Measurements from ENCODE around the gene TNFRSF17. TPM values are rescaled to one million over a fixed set of nuclear protein-coding genes. Genes with fewer than 3 reads are reported as not detected.
"Not testable (repeated sequence)": the region's sequence is repeated elsewhere in the genome, so short reads cannot be mapped to it uniquely, and the experiment has no call there.

The TNFRSF17 gene
- not detected in 2 replicates for total RNA-seq

DNA sequence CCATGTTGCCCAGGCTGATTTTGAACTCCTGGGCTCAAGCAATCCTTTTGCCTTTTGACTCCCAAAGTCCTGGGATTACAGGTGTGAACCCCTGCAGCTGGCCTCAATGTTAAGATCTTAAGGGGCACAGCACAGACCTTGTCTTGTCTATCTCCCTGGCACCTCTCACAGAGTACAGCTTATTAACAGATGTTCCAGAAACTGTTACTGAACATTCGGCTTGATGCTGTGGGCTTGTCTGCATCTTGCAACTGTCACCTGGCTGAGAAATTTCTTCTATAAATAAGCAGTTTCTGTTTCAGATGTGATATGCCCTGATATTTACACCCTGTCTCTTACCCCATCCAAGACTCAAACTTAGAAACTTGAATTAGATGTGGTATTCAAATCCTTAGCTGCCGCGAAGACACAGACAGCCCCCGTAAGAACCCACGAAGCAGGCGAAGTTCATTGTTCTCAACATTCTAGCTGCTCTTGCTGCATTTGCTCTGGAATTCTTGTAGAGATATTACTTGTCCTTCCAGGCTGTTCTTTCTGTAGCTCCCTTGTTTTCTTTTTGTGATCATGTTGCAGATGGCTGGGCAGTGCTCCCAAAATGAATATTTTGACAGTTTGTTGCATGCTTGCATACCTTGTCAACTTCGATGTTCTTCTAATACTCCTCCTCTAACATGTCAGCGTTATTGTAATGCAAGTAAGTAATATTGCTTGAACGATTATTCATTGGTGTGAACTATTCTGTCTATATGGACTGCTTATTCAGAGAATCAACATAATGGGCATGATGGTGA lies at the start of gene TNFRSF17:
TSS of gene TNFRSF17 (plus strand) at position 450 of the 791 bp plus-strand sequence. CDS start at position 565, 115 bp downstream.
- H3K4me3 ChIP-seq (ENCODE audit: low read depth, low read length): no peak within 1 kb of the TSS
- DNase-seq (ENCODE audit: low read depth): peak; percentile 28
- TF ChIP-seq, protein P1, sequence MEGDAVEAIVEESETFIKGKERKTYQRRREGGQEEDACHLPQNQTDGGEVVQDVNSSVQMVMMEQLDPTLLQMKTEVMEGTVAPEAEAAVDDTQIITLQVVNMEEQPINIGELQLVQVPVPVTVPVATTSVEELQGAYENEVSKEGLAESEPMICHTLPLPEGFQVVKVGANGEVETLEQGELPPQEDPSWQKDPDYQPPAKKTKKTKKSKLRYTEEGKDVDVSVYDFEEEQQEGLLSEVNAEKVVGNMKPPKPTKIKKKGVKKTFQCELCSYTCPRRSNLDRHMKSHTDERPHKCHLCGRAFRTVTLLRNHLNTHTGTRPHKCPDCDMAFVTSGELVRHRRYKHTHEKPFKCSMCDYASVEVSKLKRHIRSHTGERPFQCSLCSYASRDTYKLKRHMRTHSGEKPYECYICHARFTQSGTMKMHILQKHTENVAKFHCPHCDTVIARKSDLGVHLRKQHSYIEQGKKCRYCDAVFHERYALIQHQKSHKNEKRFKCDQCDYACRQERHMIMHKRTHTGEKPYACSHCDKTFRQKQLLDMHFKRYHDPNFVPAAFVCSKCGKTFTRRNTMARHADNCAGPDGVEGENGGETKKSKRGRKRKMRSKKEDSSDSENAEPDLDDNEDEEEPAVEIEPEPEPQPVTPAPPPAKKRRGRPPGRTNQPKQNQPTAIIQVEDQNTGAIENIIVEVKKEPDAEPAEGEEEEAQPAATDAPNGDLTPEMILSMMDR (IDR thresholded peaks at IDR 0.05; ENCODE audit: insufficient read depth, low read depth, low read length): no peak

DNA sequence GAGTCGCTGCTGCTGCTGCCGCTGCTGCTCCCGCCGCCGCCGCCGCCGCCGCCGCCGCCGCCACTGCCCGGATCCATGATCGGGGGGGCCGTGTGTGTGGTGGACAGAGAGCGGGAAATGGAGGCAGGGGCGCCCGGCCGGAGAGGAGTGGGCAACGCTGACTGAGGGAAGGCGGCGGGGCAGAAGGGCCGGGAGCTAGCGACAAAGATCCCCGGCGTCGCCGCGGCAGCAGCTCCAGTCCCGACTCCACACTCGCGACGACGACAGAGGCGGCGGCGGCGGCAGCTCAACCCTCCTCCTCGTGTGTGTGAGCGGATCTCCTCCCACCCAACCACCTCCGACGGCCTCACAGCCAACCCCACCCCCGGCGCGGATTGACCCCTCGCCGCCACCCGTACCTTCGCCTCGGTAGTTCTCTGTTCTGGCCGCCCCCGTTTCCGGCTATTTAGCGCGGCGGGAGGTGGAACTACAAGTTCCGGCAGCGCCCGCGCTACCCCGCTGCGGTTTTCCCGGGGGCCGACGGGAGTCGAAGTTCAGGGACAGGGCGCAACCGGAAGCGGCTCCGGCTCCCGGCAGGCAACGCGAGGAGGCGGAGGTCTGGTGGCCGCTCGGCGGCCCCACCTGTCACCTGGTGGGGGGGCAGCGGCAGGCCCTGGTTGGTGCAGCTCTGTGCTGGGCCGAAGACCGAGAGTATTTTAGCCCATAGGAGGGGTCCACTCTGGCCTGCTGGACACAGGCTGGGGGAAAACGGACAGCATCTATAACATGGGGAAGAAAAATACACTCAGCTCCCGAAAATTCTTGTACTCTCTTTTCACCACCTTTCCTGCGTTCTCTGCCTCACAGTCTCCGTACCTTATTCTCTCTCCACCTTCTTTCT lies 49.1 kb upstream of the TNFRSF17 start, which contains the start of gene GSPT1:
TSS of gene GSPT1 (minus strand) at position 313 of the 880 bp plus-strand sequence. CDS start at position 77, 236 bp downstream.
- peak within 1 kb of the TSS; percentile 94 for H3K4me3 ChIP-seq (ENCODE audit: low read depth, low read length)
- TF ChIP-seq, protein P1 (IDR thresholded peaks at IDR 0.05; ENCODE audit: insufficient read depth, low read depth, low read length): no peak
- DNase-seq (ENCODE audit: low read depth): peak; percentile 99

DNA sequence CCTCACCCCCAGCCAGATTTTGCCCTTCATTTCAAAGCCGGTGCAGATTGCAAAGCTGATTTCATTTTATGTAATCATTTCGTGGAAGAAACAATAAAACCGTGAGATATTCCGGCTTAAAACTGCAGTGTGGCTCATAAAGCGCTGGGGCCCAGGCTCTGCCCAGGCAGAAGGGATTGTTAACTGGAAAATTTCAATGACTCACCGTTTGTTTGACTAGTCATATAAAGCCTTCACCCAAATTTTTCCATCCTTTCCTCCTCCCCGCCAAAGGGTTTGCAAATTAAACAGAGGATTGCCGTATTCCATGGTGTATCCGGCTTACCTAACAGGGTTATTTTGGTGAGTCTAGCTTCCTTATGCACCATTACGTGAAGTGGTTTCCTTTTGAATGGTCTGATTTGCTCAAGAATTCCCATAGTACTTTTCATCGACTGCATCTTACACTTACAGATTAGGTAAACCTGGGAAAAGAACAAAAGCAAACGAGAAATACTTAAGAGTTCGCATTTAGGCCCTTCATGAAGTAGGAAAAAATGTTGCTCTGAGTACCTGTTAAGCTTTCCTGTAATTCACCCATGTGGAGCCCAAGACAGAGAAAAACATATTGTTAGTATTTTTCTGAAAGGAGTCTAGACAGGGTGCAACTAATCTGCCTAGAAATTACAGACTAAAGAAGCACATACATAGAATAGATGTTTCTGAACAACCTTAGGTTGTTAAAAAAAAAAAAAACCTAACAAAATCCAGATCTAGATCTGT lies 48.3 kb upstream of the TNFRSF17 start:
- peak overlapping the region; percentile 94 for H3K4me3 ChIP-seq (ENCODE audit: low read depth, low read length)
- peak; percentile 91 for DNase-seq (ENCODE audit: low read depth)
- TF ChIP-seq, protein P1 (IDR thresholded peaks at IDR 0.05; ENCODE audit: insufficient read depth, low read depth, low read length): no peak

DNA sequence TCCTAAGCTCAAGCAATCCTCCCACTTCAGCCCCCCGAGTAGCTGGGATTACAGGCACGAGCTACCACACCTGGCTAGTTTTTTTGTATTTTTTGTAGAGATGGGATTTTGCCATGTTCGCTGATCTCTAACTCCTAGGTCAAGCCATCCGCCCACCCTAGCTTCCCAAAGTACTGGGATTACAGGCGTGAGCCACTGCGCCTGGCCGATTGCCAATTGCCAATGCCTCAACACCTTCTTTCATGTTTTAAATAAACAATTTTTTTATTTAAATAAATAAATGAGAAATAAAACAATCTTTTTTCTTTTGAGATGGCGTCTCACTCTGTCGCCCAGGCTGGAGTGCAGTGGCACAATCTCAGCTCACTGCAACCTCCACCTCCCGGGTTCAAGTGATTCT lies 41.0 kb upstream of the TNFRSF17 start:
- not testable (repeated sequence) for H3K4me3 ChIP-seq (ENCODE audit: low read depth, low read length); DNase-seq (ENCODE audit: low read depth)

DNA sequence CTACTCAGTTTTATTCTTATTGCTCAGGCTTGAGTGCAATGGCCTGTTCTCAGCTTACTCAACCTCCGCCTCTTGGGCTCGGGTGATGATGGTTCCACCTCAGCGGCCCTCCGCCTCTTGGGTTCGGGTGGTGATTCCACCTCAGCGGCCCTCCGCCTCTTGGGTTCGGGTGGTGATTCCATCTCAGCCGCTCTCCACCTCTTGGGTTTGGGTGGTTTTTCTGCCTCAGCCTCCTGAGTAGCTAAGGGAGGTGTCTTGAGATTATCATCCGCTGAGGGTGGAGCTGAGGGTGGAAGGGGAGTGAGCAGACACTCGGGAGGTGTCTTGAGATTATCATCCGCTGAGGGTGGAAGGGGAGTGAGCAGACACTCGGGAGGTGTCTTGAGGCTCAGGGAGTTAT lies 37.7 kb upstream of the TNFRSF17 start:
- not testable (repeated sequence) for H3K4me3 ChIP-seq (ENCODE audit: low read depth, low read length); DNase-seq (ENCODE audit: low read depth)

DNA sequence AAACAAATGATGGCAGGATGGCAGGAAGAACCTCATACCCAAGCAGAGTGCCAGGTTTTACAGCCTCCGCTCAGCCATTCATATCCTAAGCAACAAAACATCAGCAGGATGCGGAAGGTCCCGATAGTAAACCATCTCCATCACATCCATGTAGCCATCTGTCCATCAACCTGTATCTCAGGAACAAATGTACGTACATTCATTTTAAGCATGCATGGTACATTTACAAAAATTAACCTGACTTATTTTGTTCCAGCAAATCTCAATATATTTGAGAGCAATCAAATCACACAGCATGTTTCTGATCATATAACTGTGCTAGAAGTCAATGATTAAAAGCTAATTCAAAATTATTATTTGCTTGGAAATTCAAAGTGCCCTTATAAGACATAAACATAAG lies 23.1 kb upstream of the TNFRSF17 start, which contains the start of gene NPIPB2:
TSS of gene NPIPB2 (minus strand) at position 101 of the 400 bp plus-strand sequence. CDS start at position 101, 0 bp downstream.
- not testable (repeated sequence) for H3K4me3 ChIP-seq (ENCODE audit: low read depth, low read length); DNase-seq (ENCODE audit: low read depth)

DNA sequence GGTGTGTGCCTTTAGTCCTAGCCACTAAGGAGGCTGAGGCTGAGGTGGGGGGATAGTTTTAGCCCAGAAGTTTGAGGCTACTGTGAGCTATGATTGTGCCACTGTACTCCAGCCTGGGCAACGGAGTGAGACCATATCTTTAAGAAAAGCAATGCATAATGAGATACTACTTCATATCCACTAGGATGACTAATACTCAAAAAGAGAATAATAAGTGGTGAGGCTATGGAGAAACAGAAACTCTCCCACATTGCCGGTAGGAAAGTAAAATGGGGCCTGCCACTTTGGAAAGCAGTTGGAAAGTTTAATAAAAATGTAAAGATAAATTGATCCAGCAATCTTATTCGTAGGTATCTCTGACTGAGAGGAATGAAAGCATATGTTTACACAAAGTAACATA lies 18.6 kb upstream of the TNFRSF17 start:
- TF ChIP-seq, protein P1 (IDR thresholded peaks at IDR 0.05; ENCODE audit: insufficient read depth, low read depth, low read length): no peak
- no peak for DNase-seq (ENCODE audit: low read depth)
- no peak overlapping the region for H3K4me3 ChIP-seq (ENCODE audit: low read depth, low read length)

DNA sequence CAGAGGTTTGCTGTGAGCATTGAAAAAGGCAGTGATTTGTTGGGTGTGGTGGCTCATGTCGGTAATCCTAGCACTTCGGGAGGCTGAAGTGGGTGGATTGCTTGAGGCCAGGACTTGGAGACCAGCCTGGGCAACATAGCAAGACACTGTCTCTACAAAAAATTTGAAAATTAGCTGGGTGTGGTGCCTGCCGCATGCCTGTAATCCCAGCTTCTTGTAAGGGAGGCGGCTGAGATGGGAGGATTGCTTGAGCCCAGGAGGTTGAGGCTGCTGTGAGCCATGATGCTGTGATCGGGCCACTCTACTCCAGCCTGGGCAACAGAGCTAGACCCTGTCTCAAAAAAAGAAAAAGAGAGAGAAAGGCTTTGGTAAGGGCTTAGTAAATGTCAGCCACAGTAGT lies 16.2 kb upstream of the TNFRSF17 start:
- TF ChIP-seq, protein P1 (IDR thresholded peaks at IDR 0.05; ENCODE audit: insufficient read depth, low read depth, low read length): no peak

More for the DNA sequence above, 16.2 kb upstream of the TNFRSF17 start:
- H3K4me3 ChIP-seq (ENCODE audit: low read depth, low read length): no peak overlapping the region
- DNase-seq (ENCODE audit: low read depth): no peak
